ENCODE results near the gene TMX4.
"Not testable (repeated sequence)": the region's sequence is repeated elsewhere in the genome, so short reads cannot be mapped to it uniquely, and the experiment has no call there.

TMX4 gene

GRCh38 chr20:8019246-8019997 lies at the start of gene TMX4:
Gene TMX4, minus strand, starts transcription at chr20:8019761. Its CDS starts 148 bp downstream, at chr20:8019613.
- DNase-seq, result peak; percentile 96

DNA sequence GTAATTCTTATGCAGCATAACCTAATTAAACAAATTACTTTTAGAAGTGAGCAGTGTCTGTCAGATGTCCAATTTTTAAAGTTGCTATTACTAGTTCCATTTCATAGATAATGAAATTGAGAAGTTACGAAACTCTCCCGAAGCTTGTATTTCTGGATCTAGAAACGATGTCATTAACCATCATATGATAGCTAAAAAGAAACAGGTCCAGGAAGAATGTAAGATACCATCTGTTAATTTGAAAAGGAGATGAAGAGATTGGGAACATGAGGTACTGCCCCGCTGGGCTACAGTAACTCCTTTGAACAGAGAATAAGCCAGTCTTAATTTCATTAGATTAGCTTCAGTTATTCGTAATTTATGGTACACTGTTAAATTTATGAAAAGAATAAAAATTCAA lies 47.5 kb upstream of the TMX4 start:
- no peak for DNase-seq

DNA sequence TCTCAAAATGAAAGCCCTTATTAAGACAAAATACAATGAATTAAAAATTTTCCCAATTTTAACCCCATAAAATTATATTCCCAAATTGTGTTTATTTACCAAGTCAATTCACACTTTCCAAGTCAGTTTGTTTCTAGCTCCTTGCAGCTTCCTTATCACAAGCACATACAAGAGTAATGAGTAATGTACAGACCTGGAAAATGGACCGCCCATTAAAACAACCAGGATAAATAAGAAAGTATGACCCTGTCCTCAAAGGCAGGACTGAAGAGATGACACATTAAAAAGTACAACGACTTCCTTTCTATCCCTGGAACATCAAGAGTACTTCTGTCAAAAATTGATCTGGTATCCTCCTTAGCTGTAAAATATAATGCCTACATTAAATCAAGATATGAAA lies 47.1 kb upstream of the TMX4 start:
- no peak for DNase-seq

- no peak for DNase-seq
These were observed 46.1 kb upstream of the TMX4 start for GRCh38 chr20:8065691-8066090.

- DNase-seq, result no peak
These were observed 43.2 kb upstream of the TMX4 start for GRCh38 chr20:8062756-8063155.

- DNase-seq, result no peak
These were observed 42.4 kb upstream of the TMX4 start for GRCh38 chr20:8061861-8062518.

- no peak for DNase-seq
These were observed 41.4 kb upstream of the TMX4 start for GRCh38 chr20:8060977-8061376.

DNA sequence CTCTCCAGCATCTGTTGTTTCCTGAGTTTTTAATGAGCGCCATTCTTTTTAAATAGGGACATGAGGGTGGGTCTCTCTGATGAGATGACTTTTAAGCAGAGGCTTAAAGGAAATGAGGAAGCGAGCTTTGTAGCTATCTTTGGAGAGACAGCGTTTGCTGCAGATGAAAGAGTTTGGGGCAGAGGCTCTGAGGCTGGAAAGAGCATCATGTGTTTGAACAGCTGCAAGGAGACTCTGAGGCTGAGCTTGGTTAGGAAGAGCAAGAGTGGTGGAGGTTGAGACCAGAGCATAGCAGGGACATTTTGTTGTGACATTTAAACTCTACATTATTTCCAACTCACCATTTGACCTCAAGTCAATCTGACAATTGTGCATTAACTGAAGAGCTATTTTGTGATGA lies 38.3 kb upstream of the TMX4 start:
- DNase-seq, result no peak

GRCh38 chr20:8055096-8055495 lies 35.5 kb upstream of the TMX4 start:
- no peak for DNase-seq

GRCh38 chr20:8050157-8050837 lies 30.7 kb upstream of the TMX4 start:
- no peak for DNase-seq

GRCh38 chr20:8049310-8049709 lies 29.7 kb upstream of the TMX4 start:
- DNase-seq, result no peak

- no peak for DNase-seq
These were observed 26.4 kb upstream of the TMX4 start for GRCh38 chr20:8045946-8046345.

DNA sequence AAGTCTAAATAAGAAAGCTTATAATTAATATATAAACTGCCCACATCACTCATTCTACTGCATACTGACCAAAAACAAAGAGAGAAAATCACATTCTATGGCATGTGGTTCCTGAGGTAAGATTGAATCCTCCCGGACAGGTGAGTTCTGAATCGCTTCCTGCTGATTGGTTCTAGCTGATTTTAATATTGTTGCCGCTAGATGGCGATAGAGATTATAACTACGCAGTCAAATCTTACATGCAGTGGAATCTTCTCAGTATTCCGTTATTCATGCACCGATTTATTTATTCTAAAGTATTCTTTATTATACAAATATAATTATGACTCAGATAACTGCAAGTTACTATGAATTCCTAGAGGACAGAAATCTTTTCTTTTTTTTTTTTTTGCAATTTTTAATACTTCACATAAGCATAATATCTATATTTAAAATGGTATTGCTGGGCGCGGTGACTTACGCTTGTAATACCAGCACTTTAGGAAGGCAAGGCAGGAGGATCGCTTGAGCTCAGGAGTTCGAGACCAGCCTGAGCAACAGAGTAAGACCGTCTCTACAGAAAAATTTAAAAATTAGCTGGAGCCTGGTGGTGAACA lies 24.2 kb upstream of the TMX4 start:
- peak; percentile 86 for DNase-seq

DNA sequence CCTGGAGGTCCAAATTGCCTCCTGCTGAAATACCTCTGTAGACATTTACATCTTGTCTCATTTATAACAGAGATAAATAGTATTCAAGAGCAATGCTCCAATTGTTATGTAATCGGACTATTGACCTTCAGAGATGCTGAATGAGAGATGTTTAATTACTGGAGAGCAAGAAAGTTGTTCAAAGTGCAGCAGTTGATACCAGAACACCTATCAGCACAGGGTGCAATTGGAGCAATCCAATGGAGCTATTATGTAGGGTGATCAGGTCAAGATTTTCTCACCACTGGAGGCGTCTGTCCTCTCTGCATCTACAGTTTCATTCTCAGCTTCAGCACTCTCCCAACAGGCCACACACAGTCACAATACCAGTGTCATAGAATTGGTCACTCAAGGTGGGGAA lies 19.5 kb upstream of the TMX4 start:
- DNase-seq, result no peak

DNA sequence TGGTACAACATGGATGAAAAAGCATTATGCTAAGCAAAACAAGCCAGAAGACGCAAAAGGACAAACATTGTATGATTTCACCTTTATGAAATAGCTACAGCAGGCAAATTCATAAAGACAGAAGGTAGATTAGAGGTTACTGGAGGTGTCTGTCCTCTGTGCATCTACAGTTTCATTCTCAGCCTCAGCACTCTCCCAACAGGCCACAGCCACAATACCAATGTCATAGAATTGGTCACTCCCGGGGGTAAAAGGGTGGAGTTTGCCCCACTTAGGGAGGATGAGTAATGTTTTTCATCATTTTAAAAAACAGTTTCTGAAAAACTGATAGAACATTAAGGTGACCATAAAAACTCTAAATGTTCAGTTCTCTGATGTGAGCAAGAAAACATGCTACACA lies 17.2 kb upstream of the TMX4 start:
- DNase-seq, result no peak

DNA sequence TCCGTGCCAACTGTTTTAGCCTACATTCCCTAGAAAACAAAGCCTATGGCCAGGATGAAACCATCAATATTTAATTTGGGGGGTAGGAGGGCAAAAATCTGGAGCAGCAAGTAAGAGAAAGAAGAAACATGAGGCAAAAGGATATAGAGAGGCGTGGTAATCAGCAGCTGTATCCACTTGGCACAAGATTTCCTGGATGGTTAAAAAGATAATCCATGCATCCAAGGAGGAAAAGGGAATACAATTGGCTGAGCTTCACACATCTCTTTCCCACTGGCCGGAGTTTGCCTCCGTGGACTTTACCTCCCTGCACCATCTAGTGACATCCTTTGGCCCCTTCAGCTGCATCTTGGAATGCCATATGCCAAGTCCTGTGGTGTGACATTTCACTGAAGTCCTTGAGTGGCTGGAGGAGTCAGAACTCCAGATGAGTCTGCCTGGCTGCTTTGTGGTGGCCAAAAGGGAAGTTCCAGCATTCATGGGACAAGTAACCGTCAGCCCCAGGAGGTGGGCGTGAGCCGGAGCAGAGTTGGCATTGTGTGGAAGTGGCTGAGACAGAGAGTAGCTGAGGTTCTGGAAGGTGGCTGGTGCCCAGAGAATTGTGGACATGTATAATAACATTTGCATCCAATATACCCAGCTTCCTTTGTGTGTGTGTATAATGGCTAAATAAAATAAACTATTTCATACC lies 13.7 kb upstream of the TMX4 start:
- no peak for DNase-seq

DNA sequence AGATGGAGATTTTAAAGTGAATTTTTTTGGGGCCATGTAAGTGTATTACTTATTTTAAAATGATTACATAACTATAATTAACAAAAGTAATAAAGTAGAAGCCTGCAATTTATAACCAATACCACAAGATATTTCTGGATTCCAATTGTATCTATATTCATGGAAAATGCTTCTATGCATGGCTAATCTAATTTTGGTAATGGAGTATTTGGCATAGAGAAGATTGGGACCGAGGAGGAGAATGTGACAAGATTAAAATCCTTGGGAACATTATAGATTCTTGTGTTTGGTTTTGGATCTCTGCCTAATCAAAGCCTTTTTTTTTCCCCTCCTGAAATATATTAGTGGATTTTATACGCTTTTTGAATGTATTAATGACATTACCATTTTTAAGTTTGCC lies 12.9 kb upstream of the TMX4 start:
- no peak for DNase-seq

DNA sequence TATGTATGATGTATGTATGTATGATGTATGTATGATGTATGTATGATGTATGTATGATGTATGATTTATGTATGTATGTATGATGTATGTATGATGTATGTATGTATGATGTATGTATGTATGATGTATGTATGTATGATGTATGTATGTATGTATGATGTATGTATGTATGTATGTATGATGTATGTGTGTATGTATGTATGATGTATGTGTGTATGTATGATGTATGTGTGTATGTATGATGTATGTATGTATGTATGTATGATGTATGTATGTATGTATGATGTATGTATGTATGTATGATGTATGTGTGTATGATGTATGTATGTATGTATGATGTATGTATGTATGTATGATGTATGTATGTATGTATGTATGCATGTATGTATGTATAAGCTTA lies 12.0 kb upstream of the TMX4 start:
- DNase-seq, result not testable (repeated sequence)

- DNase-seq, result no peak
These were observed 2.1 kb upstream of the TMX4 start for GRCh38 chr20:8021541-8022269.

- peak; percentile 55 for DNase-seq
These were observed 936 bp upstream of the TMX4 start for GRCh38 chr20:8020314-8021079.

DNA sequence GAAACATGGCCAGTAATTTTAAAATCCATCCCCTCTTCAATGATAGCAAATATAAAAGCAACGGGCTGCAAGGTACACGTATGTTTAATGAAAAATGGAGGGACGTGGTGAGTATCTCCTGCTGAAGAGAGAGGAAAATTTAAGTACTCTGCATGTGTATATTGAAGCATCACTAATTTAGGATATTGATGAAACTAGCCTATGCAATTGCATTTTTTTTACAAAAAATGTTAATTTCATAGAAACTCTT lies 362 bp upstream of the TMX4 start:
- DNase-seq, result no peak

- peak; percentile 89 for DNase-seq
These were observed 659 bp downstream of the TMX4 start for GRCh38 chr20:8018958-8019245.
